HG03571 (cell line): ENCODE data around the gene DCDC2B.
A peak's percentile ranks its signal among the peaks of the same experiment; 100 is the strongest.

ENCODE experiments used
- ATAC-seq: cut with Tn5 transposase; IDR thresholded peaks from one replicate; pipeline ENCODE4 v1.9.1; 2021; ENCODE audit not compliant: unreplicated experiment

The DCDC2B gene

DNA sequence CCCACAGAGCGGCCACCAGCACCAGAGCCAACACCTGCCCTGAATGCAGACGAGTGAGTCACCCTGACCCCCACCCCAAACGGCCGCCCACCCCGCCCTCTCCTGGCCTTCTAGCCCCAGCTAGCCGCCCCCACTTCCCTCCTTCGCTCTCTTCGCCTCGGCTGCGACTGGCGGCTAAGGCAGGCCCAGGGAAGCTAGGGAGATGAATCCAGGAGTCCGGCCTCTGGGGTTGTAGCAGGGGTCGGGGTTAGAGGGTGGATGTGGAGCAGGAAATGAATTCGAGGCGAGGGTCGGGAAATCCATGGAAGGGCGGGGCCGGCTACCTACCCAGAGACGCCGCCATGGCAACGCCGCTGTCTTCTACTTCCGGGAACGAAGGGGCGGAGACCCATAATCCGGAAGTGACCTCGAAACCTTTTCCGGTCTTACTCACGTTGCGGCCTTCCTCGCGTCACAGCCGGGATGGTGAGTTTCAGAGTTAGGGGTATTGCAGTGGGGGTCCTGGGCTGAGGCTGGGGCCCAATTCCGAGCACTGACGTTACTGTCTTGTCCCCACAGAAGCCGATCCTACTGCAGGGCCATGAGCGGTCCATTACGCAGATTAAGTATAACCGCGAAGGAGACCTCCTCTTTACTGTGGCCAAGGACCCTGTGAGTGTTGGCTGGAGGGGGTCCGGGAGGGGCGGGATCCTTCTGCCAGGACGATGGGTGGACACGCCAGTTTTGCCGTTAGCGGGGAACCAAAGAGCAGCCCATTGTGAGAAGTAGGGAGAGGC lies 13.3 kb downstream of the DCDC2B start, which contains the start of the genes EIF3I and TMEM234:
Gene EIF3I (plus strand): TSS at position 428 of the 776 bp plus-strand sequence. CDS start 35 bp downstream, at position 463.
Gene TMEM234 (minus strand): TSS at position 374 of the 776 bp plus-strand sequence. CDS start 31 bp downstream, at position 343.
- ATAC-seq: peak; percentile 88

GRCh38 chr1:32223683-32224082 lies 14.8 kb downstream of the DCDC2B start:
- ATAC-seq: no peak

- ATAC-seq: no peak
These were observed 15.4 kb downstream of the DCDC2B start for GRCh38 chr1:32224285-32224684.

GRCh38 chr1:32228771-32229170 lies 19.9 kb downstream of the DCDC2B start:
- ATAC-seq: no peak

- ATAC-seq: no peak
These were observed 23.0 kb downstream of the DCDC2B start for GRCh38 chr1:32231843-32232432.

- ATAC-seq: no peak
These were observed 23.8 kb downstream of the DCDC2B start for GRCh38 chr1:32232558-32233304.

DNA sequence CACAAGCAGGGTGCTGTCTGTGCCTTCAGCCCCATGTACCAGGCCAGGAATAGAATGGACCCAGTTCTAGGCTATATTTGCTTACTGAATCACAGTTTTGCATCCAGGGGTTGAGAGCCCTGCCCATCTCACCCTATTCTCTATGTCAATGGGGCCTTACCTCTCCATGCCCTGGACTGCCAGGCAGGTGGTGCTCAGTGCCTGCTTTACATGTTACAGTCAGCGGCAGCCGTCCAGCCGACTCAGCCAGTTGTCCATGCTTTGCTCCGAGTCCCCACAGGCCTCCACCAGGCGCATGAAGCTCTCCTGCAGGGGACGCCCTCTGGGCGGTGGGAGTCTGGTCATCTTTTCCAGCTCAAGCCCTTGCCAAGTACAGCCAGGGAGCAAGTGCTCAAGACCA lies 25.9 kb downstream of the DCDC2B start:
- ATAC-seq: no peak

DNA sequence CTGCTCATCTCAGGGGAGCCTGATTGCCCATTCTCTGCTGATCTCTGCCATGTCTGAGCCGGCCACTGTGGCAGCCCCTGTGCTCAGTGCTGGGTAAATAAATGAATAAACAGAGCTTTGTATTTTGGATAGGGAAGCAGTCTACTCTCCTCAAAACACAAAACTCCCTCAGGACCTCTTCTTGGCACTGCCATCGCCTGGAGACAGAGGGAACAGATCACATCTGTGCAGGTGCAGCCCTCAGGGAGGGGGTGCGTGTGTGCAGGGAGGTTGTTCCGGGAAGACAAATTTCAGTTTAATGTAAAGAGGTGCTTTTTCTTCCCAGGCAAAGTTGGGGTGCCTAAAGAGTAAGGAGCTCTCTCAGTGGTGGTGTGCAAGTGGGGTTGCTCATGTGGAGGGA lies 30.4 kb downstream of the DCDC2B start:
- ATAC-seq: no peak

DNA sequence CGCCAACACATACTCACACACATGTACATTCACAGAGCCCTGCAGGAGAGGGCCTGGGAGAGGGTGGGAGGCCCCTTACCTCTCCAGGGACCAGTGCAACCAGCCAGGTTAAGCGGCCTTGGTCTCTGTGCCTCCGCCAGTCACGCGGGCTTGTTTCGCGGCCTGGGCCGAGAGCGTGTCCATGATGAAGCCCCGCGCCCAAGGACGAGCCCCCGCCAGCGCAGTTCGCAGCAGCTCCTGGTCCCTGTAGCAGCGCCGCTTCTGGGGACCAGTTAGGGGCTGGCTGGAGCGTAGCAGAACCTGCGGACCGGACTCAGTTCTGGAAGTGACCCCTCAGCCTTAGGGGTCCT lies 30.9 kb downstream of the DCDC2B start:
- ATAC-seq: no peak

- ATAC-seq: no peak
These were observed 31.5 kb downstream of the DCDC2B start for GRCh38 chr1:32240140-32240951.

- ATAC-seq: no peak
These were observed 32.3 kb downstream of the DCDC2B start for GRCh38 chr1:32241001-32241763.

GRCh38 chr1:32242341-32242851 lies 33.5 kb downstream of the DCDC2B start:
- ATAC-seq: no peak

DNA sequence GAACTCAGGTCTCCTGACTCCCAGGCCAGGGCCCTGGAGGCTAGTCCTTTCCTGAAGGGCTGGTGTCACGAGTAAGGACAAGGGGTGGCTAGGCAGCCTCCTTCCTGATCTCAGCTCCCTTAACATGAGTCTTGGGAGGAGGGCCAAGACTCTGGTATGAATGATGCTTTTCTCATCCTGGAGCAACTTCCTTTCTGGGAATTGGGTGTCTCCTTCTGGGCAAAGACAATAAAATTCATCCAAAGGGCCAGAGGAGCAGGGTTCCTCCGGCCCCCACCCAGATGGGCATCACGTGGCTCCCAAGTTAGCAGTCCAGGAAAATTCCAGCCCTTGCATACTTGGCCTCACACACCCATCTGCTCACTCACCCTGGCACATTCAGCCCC lies 38.0 kb downstream of the DCDC2B start, which contains the start of gene FAM167B:
Gene FAM167B (plus strand): TSS at position 335 of the 386 bp plus-strand sequence. CDS start 200 bp downstream, outside the sequence.
- ATAC-seq: no peak

DNA sequence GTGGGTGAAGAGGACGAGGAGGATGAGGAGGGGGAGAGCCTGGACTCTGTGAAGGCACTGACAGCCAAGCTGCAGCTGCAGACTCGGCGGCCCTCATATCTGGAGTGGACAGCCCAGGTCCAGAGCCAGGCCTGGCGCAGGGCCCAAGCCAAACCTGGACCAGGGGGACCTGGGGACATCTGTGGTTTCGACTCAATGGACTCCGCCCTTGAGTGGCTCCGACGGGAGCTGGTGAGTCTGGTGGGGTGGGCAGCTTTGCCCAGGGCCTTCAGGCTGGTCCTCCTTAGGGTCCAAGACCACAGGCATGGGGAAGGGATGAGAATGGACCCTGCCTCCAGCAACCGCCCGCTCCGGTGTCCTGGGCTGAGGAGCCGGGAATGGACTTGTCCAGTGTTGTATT lies 38.6 kb downstream of the DCDC2B start:
- ATAC-seq: no peak

- ATAC-seq: no peak
These were observed 39.3 kb downstream of the DCDC2B start for GRCh38 chr1:32247983-32248889.

GRCh38 chr1:32249831-32250525 lies 41.1 kb downstream of the DCDC2B start:
- peak; percentile 40 for ATAC-seq

DNA sequence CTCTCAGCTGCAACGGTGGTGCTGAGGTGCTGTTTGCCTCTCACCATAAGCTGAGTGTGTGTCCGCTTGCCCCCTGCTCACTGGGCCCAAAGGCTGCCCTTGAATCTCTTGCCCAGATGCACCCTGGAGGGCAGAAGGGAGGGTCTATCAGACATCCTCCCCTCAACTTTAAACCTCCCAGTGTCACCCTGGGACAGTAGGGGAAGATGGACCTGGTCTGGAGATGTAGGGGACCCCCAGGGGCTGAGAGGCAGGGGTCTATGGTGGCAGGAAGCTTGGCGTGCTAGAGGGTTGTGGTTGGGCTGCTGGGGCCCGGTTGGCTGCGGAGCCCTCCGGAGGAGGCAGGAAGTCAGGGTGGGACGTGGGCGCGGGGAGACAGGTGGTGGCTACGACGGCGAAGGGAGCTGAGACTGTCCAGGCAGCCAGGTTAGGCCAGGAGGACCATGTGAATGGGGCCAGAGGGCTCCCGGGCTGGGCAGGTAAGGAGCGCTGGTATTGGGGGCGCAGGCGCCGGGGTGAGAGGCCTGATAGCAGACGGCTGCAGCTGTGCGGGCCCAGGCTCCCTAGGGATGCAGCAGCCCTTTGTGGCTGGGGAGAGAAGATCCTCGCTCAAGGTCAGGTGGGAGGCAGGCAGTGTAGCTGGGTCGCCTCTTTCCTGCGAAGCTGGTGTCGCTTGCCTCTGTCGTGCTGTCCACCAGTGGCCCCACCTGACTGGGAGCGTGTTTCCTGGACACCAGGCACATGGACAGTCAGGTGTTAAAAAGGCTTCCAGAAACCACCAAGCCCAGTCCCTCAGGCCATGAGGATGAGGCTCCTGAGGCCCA lies 42.2 kb downstream of the DCDC2B start, which contains the start of gene LCK:
Gene LCK (plus strand): TSS at position 373 of the 824 bp plus-strand sequence. CDS start 23,065 bp downstream, outside the sequence.
- ATAC-seq: no peak
